GM12892 (cell line): ENCODE measurements around the gene HERC5.

Experiments
- POLR2AphosphoS5 ChIP-seq: IDR thresholded peaks from 2 replicates; pipeline ENCODE4 v1.6.1; 2011; ENCODE audit warnings: low read depth, low read length, control low read depth
- TAF1 ChIP-seq: IDR thresholded peaks from 2 replicates; pipeline ENCODE4 v1.6.1; 2011; ENCODE audit warnings: low read depth, mild to moderate bottlenecking, control low read depth, low read length, borderline replicate concordance

DNA sequence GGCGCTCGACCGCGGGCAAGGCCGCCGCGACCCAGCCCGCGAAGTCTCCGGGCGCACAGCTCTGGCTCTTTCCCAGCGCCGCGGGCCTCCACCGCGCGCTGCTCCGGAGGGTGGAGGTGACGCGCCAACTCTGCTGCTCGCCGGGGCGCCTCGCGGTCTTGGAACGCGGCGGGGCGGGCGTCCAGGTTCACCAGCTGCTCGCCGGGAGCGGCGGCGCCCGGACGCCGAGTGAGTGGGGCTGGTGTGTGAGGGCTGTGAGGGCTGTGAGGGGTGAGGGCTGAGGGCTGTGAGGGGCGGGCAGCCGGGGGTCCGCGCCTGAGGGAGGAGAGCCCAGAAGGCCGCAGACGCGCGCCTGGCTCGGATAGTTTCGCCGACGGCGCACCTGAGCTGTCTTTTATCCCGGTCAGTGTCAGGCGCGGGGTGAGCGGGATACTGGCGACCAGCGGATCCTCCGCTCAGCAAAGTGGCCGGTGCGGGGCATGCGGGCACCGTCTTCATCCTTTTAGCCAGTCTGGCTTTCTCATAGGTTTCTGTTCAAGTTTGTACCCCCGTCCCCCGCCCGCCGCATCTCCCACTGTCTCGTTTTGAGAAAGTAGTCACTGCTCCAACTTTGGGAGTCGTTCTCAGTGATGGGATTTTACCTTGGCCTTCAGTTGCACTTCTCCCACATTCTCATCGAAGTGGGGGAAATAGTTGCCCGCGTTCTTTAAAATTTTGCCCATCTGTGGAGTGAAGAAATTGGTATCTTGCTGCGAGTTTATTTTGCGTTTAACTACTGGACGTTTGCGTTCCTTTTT lies 586 bp downstream of the HERC5 start:
- TF ChIP-seq TAF1 (no peak), POLR2AphosphoS5 (no peak)
